Hematopoietic multipotent progenitor cell treated with erythropoietin and hydrocortisone succinate and interleukin-3 and kit ligand, for 15 days (in vitro differentiated cells): ENCODE measurements around the gene DYNC1I1.
A peak's percentile ranks its signal among the peaks of the same experiment; 100 is the strongest.
"Not testable (repeated sequence)": the region's sequence is repeated elsewhere in the genome, so short reads cannot be mapped to it uniquely, and the experiment has no call there.

Experiments used
- DNase-seq: peaks from one replicate; pipeline ENCODE4 v3.0.0-alpha.2; 2015; ENCODE audit warnings: low spot score

The DYNC1I1 gene

GRCh38 chr7:95910341-95910740, 138.0 kb downstream of the DYNC1I1 start:
- DNase-seq: no peak

GRCh38 chr7:95915731-95916130, 143.4 kb downstream of the DYNC1I1 start:
- DNase-seq: no peak

GRCh38 chr7:95916573-95917297, 144.4 kb downstream of the DYNC1I1 start:
- peak; percentile 69 for DNase-seq

GRCh38 chr7:95917634-95918033, 145.3 kb downstream of the DYNC1I1 start:
- DNase-seq: no peak

- DNase-seq: no peak
These were observed 147.2 kb downstream of the DYNC1I1 start for GRCh38 chr7:95919556-95919955.

- DNase-seq: no peak
These were observed 149.2 kb downstream of the DYNC1I1 start for GRCh38 chr7:95921543-95921942.

- no peak for DNase-seq
These were observed 149.8 kb downstream of the DYNC1I1 start for GRCh38 chr7:95922191-95922590.

- DNase-seq: no peak
These were observed 152.9 kb downstream of the DYNC1I1 start for GRCh38 chr7:95925236-95925635.

GRCh38 chr7:95925971-95926370, 153.6 kb downstream of the DYNC1I1 start:
- DNase-seq: no peak

- no peak for DNase-seq
These were observed 155.4 kb downstream of the DYNC1I1 start for GRCh38 chr7:95927756-95928155.

GRCh38 chr7:95929710-95930280, 157.4 kb downstream of the DYNC1I1 start:
- DNase-seq: no peak

GRCh38 chr7:95931460-95932232, 159.3 kb downstream of the DYNC1I1 start:
- DNase-seq: no peak

- no peak for DNase-seq
These were observed 161.3 kb downstream of the DYNC1I1 start for GRCh38 chr7:95933618-95934017.

- not testable (repeated sequence) for DNase-seq
These were observed 172.5 kb downstream of the DYNC1I1 start for GRCh38 chr7:95944867-95945266.

GRCh38 chr7:95950698-95951097, 178.3 kb downstream of the DYNC1I1 start:
- DNase-seq: no peak

GRCh38 chr7:95951531-95951930, 179.2 kb downstream of the DYNC1I1 start:
- DNase-seq: no peak

- no peak for DNase-seq
These were observed 179.8 kb downstream of the DYNC1I1 start for GRCh38 chr7:95951997-95952795.

GRCh38 chr7:95952851-95953250, 180.5 kb downstream of the DYNC1I1 start:
- no peak for DNase-seq

GRCh38 chr7:95955748-95956147, 183.4 kb downstream of the DYNC1I1 start:
- DNase-seq: no peak

- DNase-seq: no peak
These were observed 185.2 kb downstream of the DYNC1I1 start for GRCh38 chr7:95957510-95957909.

- DNase-seq: no peak
These were observed 188.4 kb downstream of the DYNC1I1 start for GRCh38 chr7:95960706-95961244.

GRCh38 chr7:95963446-95963990, 191.2 kb downstream of the DYNC1I1 start:
- DNase-seq: no peak
